ENCODE results near the gene METTL9.

GRCh38 chr16:21598701-21599121 lies 666 bp upstream of the METTL9 start:
- no peak for TF ChIP-seq CTCF (IDR thresholded peaks at IDR 0.05; ENCODE audit: insufficient read depth, low read length, poor library complexity, severe bottlenecking)
- no peak for TF ChIP-seq EZH2phosphoT487 (conservative IDR thresholded peaks at IDR 0.05; ENCODE audit: low read length)
